T-helper 2 cell (primary cell): ENCODE measurements around the gene ZIC4.

Source experiments
- DNase-seq, 5 experiments: peaks; one replicate each; pipeline versions ENCODE4 v3.0.0 to v3.0.0-alpha.2; 2012 to 2022
- total RNA-seq, 2 donors: gene quantifications; one replicate each; lab custom pipeline; 2026; lab: John Stamatoyannopoulos, UW

The ZIC4 gene
- total RNA-seq, result 0 reads per million in 2 donors

- DNase-seq, result no peak
These were observed at the start of gene ZIC4 for GRCh38 chr3:147406028-147406931. Gene ZIC4, minus strand, starts transcription at chr3:147406543. Its CDS starts 3,746 bp downstream, at chr3:147402797.

GRCh38 chr3:147449669-147450068 is 43.3 kb upstream of the ZIC4 start:
- DNase-seq, result no peak

GRCh38 chr3:147447224-147447623 is 40.9 kb upstream of the ZIC4 start:
- DNase-seq, result no peak

GRCh38 chr3:147431751-147432150 is 25.4 kb upstream of the ZIC4 start:
- no peak for DNase-seq

- DNase-seq, result no peak
These were observed 22.4 kb upstream of the ZIC4 start for GRCh38 chr3:147428754-147429153.

GRCh38 chr3:147428326-147428725 is 22.0 kb upstream of the ZIC4 start:
- DNase-seq, result no peak

GRCh38 chr3:147427746-147428145 is 21.4 kb upstream of the ZIC4 start:
- no peak for DNase-seq

GRCh38 chr3:147426931-147427330 is 20.6 kb upstream of the ZIC4 start:
- DNase-seq, result no peak

- no peak for DNase-seq
These were observed 19.1 kb upstream of the ZIC4 start for GRCh38 chr3:147425388-147425850.

- DNase-seq, result no peak
These were observed 18.4 kb upstream of the ZIC4 start for GRCh38 chr3:147424581-147425387.

- DNase-seq, result no peak
These were observed 17.6 kb upstream of the ZIC4 start for GRCh38 chr3:147423798-147424580.

- DNase-seq, result no peak
These were observed 17.1 kb upstream of the ZIC4 start for GRCh38 chr3:147423537-147423797.

- DNase-seq, result no peak
These were observed 16.5 kb upstream of the ZIC4 start for GRCh38 chr3:147422601-147423536.

GRCh38 chr3:147422196-147422595 is 15.9 kb upstream of the ZIC4 start:
- no peak for DNase-seq

- no peak for DNase-seq
These were observed 15.0 kb upstream of the ZIC4 start for GRCh38 chr3:147421184-147421912.

- no peak for DNase-seq
These were observed 14.2 kb upstream of the ZIC4 start for GRCh38 chr3:147420353-147421183.

- no peak for DNase-seq
These were observed 13.5 kb upstream of the ZIC4 start for GRCh38 chr3:147419781-147420224.

- DNase-seq, result no peak
These were observed 12.7 kb upstream of the ZIC4 start for GRCh38 chr3:147418808-147419701.

GRCh38 chr3:147418371-147418781 is 12.0 kb upstream of the ZIC4 start:
- DNase-seq, result no peak
